H1 (cell line): Measurements from ENCODE around the gene GABRB2. TPM values are rescaled to one million over a fixed set of nuclear protein-coding genes. Genes with fewer than 3 reads are reported as not detected.

Source experiments
- polyA plus RNA-seq, 7 experiments: library from polyadenylated mRNA; depleted of rRNA in 3 of 7; stranded (reverse) in 5 of 7; unstranded in 2 of 7; fragments of >200 nt in 5 of 7; fragments of 200-250 nt in 2 of 7; gene quantifications; 1 replicate in 5 of 7; 2 replicates in 1 of 7; 4 replicates in 1 of 7; pipeline versions ENCODE4 v1.2.1 to v1.2.3, GENCODE V29; 2011 to 2013; ENCODE audit warnings: missing spikeins in 2 of 7, mixed read lengths in 2 of 7
- total RNA-seq: library from RNA; stranded (reverse); fragmentation: NEBNext Ultra II Directional; extraction: Animal tissue kit (Norgen Biotek cat#: 25700); gene quantifications from 2 replicates; pipeline ENCODE4 v1.2.1, GENCODE V29; 2021
- TF ChIP-seq, protein P1 (sequence below), 3 experiments: IDR thresholded peaks; 1 replicate in 2 of 3; 2 replicates in 1 of 3; pipeline versions ENCODE4 v1.5.1 to v1.6.1; 2011; ENCODE audit warnings: low read length in 3 of 3, mild to moderate bottlenecking in 3 of 3, inconsistent platforms in 2 of 3, low read depth in 1 of 3, moderate library complexity in 1 of 3; ENCODE audit not compliant: insufficient read depth in 1 of 3; ENCODE audit errors: control extremely low read depth in 1 of 3

GABRB2 gene
- total and polyA plus RNA-seq, 2 of the 8 experiments (the other 6 are each of a cell fraction or from before 2014, with no cell fraction given), result 0.54 to 1.9 TPM

GRCh38 chr5:161546095-161546469, 443 bp downstream of the GABRB2 start (continued):
- TF ChIP-seq, protein P1, sequence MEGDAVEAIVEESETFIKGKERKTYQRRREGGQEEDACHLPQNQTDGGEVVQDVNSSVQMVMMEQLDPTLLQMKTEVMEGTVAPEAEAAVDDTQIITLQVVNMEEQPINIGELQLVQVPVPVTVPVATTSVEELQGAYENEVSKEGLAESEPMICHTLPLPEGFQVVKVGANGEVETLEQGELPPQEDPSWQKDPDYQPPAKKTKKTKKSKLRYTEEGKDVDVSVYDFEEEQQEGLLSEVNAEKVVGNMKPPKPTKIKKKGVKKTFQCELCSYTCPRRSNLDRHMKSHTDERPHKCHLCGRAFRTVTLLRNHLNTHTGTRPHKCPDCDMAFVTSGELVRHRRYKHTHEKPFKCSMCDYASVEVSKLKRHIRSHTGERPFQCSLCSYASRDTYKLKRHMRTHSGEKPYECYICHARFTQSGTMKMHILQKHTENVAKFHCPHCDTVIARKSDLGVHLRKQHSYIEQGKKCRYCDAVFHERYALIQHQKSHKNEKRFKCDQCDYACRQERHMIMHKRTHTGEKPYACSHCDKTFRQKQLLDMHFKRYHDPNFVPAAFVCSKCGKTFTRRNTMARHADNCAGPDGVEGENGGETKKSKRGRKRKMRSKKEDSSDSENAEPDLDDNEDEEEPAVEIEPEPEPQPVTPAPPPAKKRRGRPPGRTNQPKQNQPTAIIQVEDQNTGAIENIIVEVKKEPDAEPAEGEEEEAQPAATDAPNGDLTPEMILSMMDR (IDR thresholded peaks at IDR 0.05; ENCODE audit: control extremely low read depth in 1 of 3, insufficient read depth in 1 of 3, low read depth in 1 of 3, low read length in 3 of 3), result no peak
